PC-3 (cell line): ENCODE measurements around the gene TEX54. TPM values are rescaled to one million over a fixed set of nuclear protein-coding genes. Genes with fewer than 3 reads are reported as not detected.

Source experiments
- ATAC-seq: fragments of 200-7000 bp; cut with Tn5 transposase; 2 replicates; pipeline ENCODE4 v1.9.1; 2020; ENCODE audit warnings: mild to moderate bottlenecking, moderate library complexity
- BruUV-seq: library from RNA; stranded (reverse); fragments of 400-500 nt; replicated peaks from 2 replicates; lab custom pipeline; 2021; lab: Mats Ljungman, UMichigan
- CTCF ChIA-PET: fragments of 300-600 bp; sonication (Branson Sonifier 250); formaldehyde crosslinking; loops from one replicate; lab custom pipeline; 2022; ENCODE audit warnings: antibody characterized with exemption; lab: Charles Lee
- POLR2A ChIA-PET: fragments of 300-600 bp; sonication (Branson Sonifier 250); formaldehyde crosslinking; loops from one replicate; lab custom pipeline; 2022; ENCODE audit warnings: antibody characterized with exemption; ENCODE audit not compliant: unreplicated experiment; lab: Charles Lee
- DNase-seq: peaks from one replicate; pipeline ENCODE4 v3.0.0-alpha.2; 2015
- H2AFZ ChIP-seq: fragments of 300-600 bp; sonication (generic); 2 replicates; pipeline ENCODE4 v1.6.0; 2016; ENCODE audit warnings: antibody characterized with exemption, low read length
- H3F3A ChIP-seq: fragments of 300-600 bp; sonication (generic); one replicate; pipeline ENCODE4 v1.6.0; 2017; ENCODE audit warnings: antibody characterized with exemption, low read length, control low read depth, mild to moderate bottlenecking; ENCODE audit not compliant: unreplicated experiment
- H3K27ac ChIP-seq: fragments of 300-600 bp; sonication (generic); 2 replicates; pipeline ENCODE4 v1.5.1; 2016; ENCODE audit warnings: mild to moderate bottlenecking, low read length
- H3K27me3 ChIP-seq: fragments of 300-600 bp; sonication (generic); 2 replicates; pipeline ENCODE4 v1.6.1; 2016; ENCODE audit warnings: low read length, mixed read lengths
- H3K36me3 ChIP-seq: fragments of 300-600 bp; sonication (generic); 2 replicates; pipeline ENCODE4 v1.6.1; 2016; ENCODE audit warnings: low read depth, mixed run types, low read length, mixed read lengths
- H3K4me1 ChIP-seq: fragments of 300-600 bp; sonication (generic); 2 replicates; pipeline ENCODE4 v1.5.1; 2016; ENCODE audit warnings: low read length; ENCODE audit not compliant: insufficient read depth
- H3K4me2 ChIP-seq: fragments of 300-600 bp; sonication (generic); 2 replicates; pipeline ENCODE4 v1.6.0; 2016; ENCODE audit warnings: low read length
- H3K4me3 ChIP-seq: fragments of 300-600 bp; sonication (generic); 2 replicates; pipeline ENCODE4 v1.5.1; 2016; ENCODE audit warnings: mild to moderate bottlenecking, low read length, mixed read lengths
- H3K79me2 ChIP-seq: fragments of 300-600 bp; sonication (generic); 2 replicates; pipeline ENCODE4 v1.6.1; 2017; ENCODE audit warnings: low read length, mixed read lengths
- H3K9ac ChIP-seq: fragments of 300-600 bp; sonication (generic); 2 replicates; pipeline ENCODE4 v1.6.0; 2016; ENCODE audit warnings: mild to moderate bottlenecking, low read length
- H3K9me2 ChIP-seq: fragments of 300-600 bp; sonication (generic); replicated peaks from 2 replicates; pipeline ENCODE4 v1.6.1; 2016; ENCODE audit warnings: mixed run types, low read length, mixed read lengths
- H3K9me3 ChIP-seq: fragments of 300-600 bp; sonication (generic); 2 replicates; pipeline ENCODE4 v1.6.1; 2016; ENCODE audit warnings: low read length, mixed read lengths
- H4K20me1 ChIP-seq: fragments of 300-600 bp; sonication (generic); 2 replicates; pipeline ENCODE4 v1.6.1; 2016; ENCODE audit warnings: low read length, mixed read lengths
- CTCF ChIP-seq: fragments of 300-600 bp; sonication (generic); conservative IDR thresholded peaks from 2 replicates; pipeline ENCODE4 v1.5.1; 2017; ENCODE audit warnings: antibody characterized with exemption, low read depth, mild to moderate bottlenecking, low read length
- EZH2 ChIP-seq: fragments of 300-600 bp; sonication (generic); IDR thresholded peaks from one replicate; pipeline ENCODE4 v1.6.1; 2017; ENCODE audit warnings: antibody characterized with exemption, mild to moderate bottlenecking, low read length; ENCODE audit not compliant: unreplicated experiment
- EZH2phosphoT487 ChIP-seq: fragments of 300-600 bp; sonication (generic); IDR thresholded peaks from 2 replicates; pipeline ENCODE4 v1.6.1; 2018; ENCODE audit warnings: mild to moderate bottlenecking, antibody characterized with exemption, low read length, borderline replicate concordance
- intact Hi-C: fragments of 100-400 bp; cut with micrococcal nuclease; formaldehyde crosslinking; loops from 2 replicates; pipeline ENCODE4 v1.9.0; 2023
- total RNA-seq: library from RNA; depleted of rRNA; stranded (reverse); fragments of >200 nt; gene quantifications from 2 replicates; pipeline ENCODE4 v1.2.3, GENCODE V29; 2014

The TEX54 gene
- total RNA-seq, 1 experiment from 2014 or later, result not detected

DNA sequence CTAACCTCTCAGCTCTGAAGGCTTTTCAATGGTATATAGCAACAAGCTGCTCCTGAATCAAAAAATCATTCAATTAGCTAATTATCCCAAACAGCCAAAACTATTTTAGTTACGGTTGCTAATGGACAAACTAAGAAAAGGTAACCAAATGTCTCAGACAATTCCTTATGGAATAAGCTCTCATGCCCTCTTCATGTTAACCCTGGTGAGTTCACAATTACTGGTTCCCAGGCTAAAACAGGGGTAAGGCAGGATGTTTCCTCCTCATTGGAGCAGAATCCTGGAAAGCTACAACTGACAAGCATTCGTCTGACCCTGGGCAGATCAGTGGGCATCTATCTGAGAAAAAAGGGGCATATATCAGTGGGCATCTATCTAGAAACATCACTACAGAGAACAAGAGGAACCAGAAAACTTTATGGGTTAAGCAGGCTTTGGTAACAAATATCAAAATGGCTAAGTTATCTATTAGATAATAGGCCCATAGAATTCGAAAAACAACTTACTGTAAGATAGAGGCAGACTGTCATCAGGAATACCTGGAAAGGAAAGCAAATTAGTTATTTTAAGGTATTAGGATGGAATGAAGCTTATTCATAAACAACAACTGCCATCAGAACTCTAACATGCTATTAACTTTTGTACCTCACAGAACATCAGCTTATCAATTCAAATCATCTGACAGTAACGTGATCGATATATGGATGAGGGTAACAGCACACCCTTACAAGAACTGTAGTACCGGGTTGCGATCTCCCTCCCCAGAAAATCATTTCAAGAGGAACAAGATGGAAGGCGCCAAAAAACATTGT is 21.6 kb upstream of the TEX54 start:
- H3K79me2 ChIP-seq, result peaks cover 67% of the 10 kb centered on the region
- CTCF ChIA-PET, result interaction anchor here (0.6 to 0.9 kb wide), 2 partner anchors 22 to 30 kb away, joined by 3 to 5 read pairs; partner anchors contain the start of gene TEX54

DNA sequence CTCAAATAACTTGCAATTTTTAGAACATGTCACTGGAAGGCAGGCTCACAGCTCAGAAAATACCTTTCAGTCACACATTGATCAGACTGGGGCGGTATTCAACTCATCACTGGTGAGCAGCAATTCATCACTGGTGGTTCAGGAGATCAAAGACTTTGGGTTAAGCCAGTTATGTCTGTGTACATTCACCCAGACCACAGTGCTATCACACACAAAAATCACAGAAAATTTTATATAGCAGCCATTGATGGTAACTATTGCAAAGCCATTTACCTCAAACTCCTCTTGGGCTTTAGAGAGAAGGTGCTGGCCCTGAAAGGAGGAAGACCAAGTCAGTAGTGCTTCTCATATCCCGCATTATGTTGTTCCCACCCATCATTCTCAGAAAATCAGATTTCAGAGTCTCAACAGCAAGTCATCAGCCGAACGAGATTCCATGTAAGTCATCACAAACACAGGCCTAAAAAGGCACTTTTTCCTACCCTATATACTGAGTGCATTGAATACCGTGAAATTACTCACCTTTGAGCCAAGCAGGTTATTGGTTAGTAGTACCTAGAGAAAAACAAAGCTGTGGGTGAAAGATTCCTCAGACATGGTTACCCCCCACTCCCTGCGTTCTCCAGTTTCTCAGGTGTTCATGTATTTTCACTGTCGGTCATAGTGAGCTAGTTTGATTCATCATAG is 20.8 kb upstream of the TEX54 start:
- intact Hi-C loops, result no loop called here
- ChIA-PET CTCF (interaction anchor here (0.6 to 0.9 kb wide), 2 partner anchors 21 to 30 kb away, joined by 3 to 5 read pairs; partner anchors contain the start of gene TEX54), POLR2A (interaction anchor here (0.7 kb wide), 1 partner anchor 12 kb away, joined by 3 read pairs; no protein-coding TSS in a partner anchor)
- peaks cover 31% of the 10 kb centered on the region for H3K4me1 ChIP-seq
- no TSS peak for BruUV-seq
- H3K4me2 ChIP-seq, result peak overlapping the region; percentile 96
- TF ChIP-seq EZH2phosphoT487, result no peak
- no peak for TF ChIP-seq CTCF
- TF ChIP-seq EZH2, result no peak
- H3K9ac ChIP-seq, result peak overlapping the region; percentile 97
- peaks cover 56% of the 10 kb centered on the region for H3F3A ChIP-seq
- no peak overlapping the region for H2AFZ ChIP-seq
- H3K79me2 ChIP-seq, result peaks cover 64% of the 10 kb centered on the region
- DNase-seq (no peak), ATAC-seq (no peak)
- H4K20me1 ChIP-seq, result peaks cover 43% of the 10 kb centered on the region
- peaks cover 41% of the 10 kb centered on the region for H3K36me3 ChIP-seq
- no peak overlapping the region for H3K27ac ChIP-seq
- H3K9me3 ChIP-seq, result no peaks in the 10 kb centered on the region
- peak overlapping the region; percentile 93 for H3K4me3 ChIP-seq
- H3K9me2 ChIP-seq, result no peaks in the 10 kb centered on the region
- H3K27me3 ChIP-seq, result no peaks in the 10 kb centered on the region

More for the DNA sequence above, 21.6 kb upstream of the TEX54 start:
- H3K27ac ChIP-seq, result no peak overlapping the region
- H2AFZ ChIP-seq, result no peak overlapping the region
- peak overlapping the region; percentile 93 for H3K4me3 ChIP-seq
- intact Hi-C loops, result no loop called here
- no peaks in the 10 kb centered on the region for H3K9me2 ChIP-seq
- H3K9me3 ChIP-seq, result no peaks in the 10 kb centered on the region
- H3F3A ChIP-seq, result peaks cover 56% of the 10 kb centered on the region
- no peak for DNase-seq
- no peaks in the 10 kb centered on the region for H3K27me3 ChIP-seq
- H3K4me2 ChIP-seq, result peak overlapping the region; percentile 96
- no TSS peak for BruUV-seq
- H4K20me1 ChIP-seq, result peaks cover 43% of the 10 kb centered on the region
- peak overlapping the region; percentile 97 for H3K9ac ChIP-seq
- peaks cover 41% of the 10 kb centered on the region for H3K36me3 ChIP-seq
- ATAC-seq, result no peak
- POLR2A ChIA-PET, result interaction anchor here (0.5 to 0.7 kb wide), 2 partner anchors 13 to 27 kb away, joined by 3 to 5 read pairs; no protein-coding TSS in a partner anchor
- TF ChIP-seq CTCF (no peak), EZH2phosphoT487 (no peak), EZH2 (no peak)
- H3K4me1 ChIP-seq, result peaks cover 31% of the 10 kb centered on the region
